ENCODE measurements around the gene MOSPD3. TPM values are rescaled to one million over a fixed set of nuclear protein-coding genes. Genes with fewer than 3 reads are reported as not detected.

MOSPD3 gene
- polyA plus RNA-seq, 3 donors = 12.7 to 15.5 (median 13.3) TPM

GRCh38 chr7:100565133-100565571 is 47.2 kb upstream of the MOSPD3 start:
- H3K4me1 Mint-ChIP-seq = peaks cover 21% of the 10 kb centered on the region
- no peaks in the 10 kb centered on the region for H3K9me3 ChIP-seq (replicated peaks in 1 of 2; ENCODE audit: control insufficient read depth in 1 of 2, insufficient read depth in 1 of 2, low read length in 2 of 2)
- no peak overlapping the region for H3K9ac ChIP-seq (ENCODE audit: insufficient read depth, low read length, poor library complexity, severe bottlenecking)
- peaks cover 10 to 16% of the 10 kb centered on the region in 2 donors for H3K36me3 Mint-ChIP-seq
- H3K27ac Mint-ChIP-seq = no peak overlapping the region
- no peak overlapping the region for H3K4me3 Mint-ChIP-seq
- H3K36me3 ChIP-seq (replicated peaks in 1 of 2; ENCODE audit: control insufficient read depth in 1 of 2, insufficient read depth in 2 of 2, low read length in 2 of 2) = no peaks in the 10 kb centered on the region
- H3K4me1 ChIP-seq (ENCODE audit: control insufficient read depth in 1 of 2, insufficient read depth in 2 of 2, low read length in 2 of 2) = peaks cover 11 to 22% of the 10 kb centered on the region in 2 donors
- H3K27me3 ChIP-seq (ENCODE audit: control insufficient read depth in 2 of 2, insufficient read depth in 2 of 2, low read length in 2 of 2) = peaks cover 0 to 13% of the 10 kb centered on the region in 2 donors
- no peak for DNase-seq
- peaks cover 11 to 19% (median 12%) of the 10 kb centered on the region in 3 donors for H3K27me3 Mint-ChIP-seq (ENCODE audit: low read depth in 3 of 3)
- no peak for TF ChIP-seq CTCF (IDR thresholded peaks at IDR 0.05)
- no peak overlapping the region for H3K4me3 ChIP-seq (replicated peaks in 1 of 3; ENCODE audit: low read depth in 2 of 3, low read length in 3 of 3)
- H3K9me3 Mint-ChIP-seq = peaks cover 0 to 6% (median 0%) of the 10 kb centered on the region in 7 donors
- peaks cover 18% of the 10 kb centered on the region for H4K20me1 ChIP-seq (ENCODE audit: insufficient read depth, low read length)
- no peak overlapping the region for H3K27ac ChIP-seq (ENCODE audit: low read depth in 1 of 2, low read length in 2 of 2)
- H3K4me2 ChIP-seq (replicated peaks; ENCODE audit: extremely low read depth, low read length, poor library complexity, severe bottlenecking) = no peak overlapping the region
- WGBS (ENCODE audit: insufficient coverage) = no CpG with 5 or more reads among the region's 11 CpGs
- no peak overlapping the region for H2AFZ ChIP-seq (ENCODE audit: insufficient read depth, low read depth, low read length, poor library complexity, severe bottlenecking)
- no peaks in the 10 kb centered on the region for H3K79me2 ChIP-seq (ENCODE audit: insufficient read depth, low read length)
- intact Hi-C loops (cut with micrococcal nuclease) = no loop called here

- no peak for DNase-seq
- peaks cover 0 to 14% (median 3%) of the 10 kb centered on the region in 7 donors for H3K9me3 Mint-ChIP-seq
- Histone ChIP-seq H3K4me2 (replicated peaks; ENCODE audit: extremely low read depth, low read length, poor library complexity, severe bottlenecking) (no peak overlapping the region), H3K27me3 (ENCODE audit: control insufficient read depth in 2 of 2, insufficient read depth in 2 of 2, low read length in 2 of 2) (peaks cover 2 to 23% of the 10 kb centered on the region in 2 donors), H3K9me3 (replicated peaks in 1 of 2; ENCODE audit: control insufficient read depth in 1 of 2, insufficient read depth in 1 of 2, low read length in 2 of 2) (no peaks in the 10 kb centered on the region), H4K20me1 (ENCODE audit: insufficient read depth, low read length) (peaks cover 27% of the 10 kb centered on the region), H3K36me3 (replicated peaks in 1 of 2; ENCODE audit: control insufficient read depth in 1 of 2, insufficient read depth in 2 of 2, low read length in 2 of 2) (no peaks in the 10 kb centered on the region), H3K4me3 (replicated peaks in 1 of 3; ENCODE audit: low read depth in 2 of 3, low read length in 3 of 3) (no peak overlapping the region), H2AFZ (ENCODE audit: insufficient read depth, low read depth, low read length, poor library complexity, severe bottlenecking) (no peak overlapping the region), H3K4me1 (ENCODE audit: control insufficient read depth in 1 of 2, insufficient read depth in 2 of 2, low read length in 2 of 2) (peaks cover 21 to 32% of the 10 kb centered on the region in 2 donors), H3K79me2 (ENCODE audit: insufficient read depth, low read length) (no peaks in the 10 kb centered on the region), H3K9ac (ENCODE audit: insufficient read depth, low read length, poor library complexity, severe bottlenecking) (no peak overlapping the region), H3K27ac (ENCODE audit: low read depth in 1 of 2, low read length in 2 of 2) (no peak overlapping the region)
- no peak overlapping the region for H3K4me3 Mint-ChIP-seq
- no peak for TF ChIP-seq CTCF (IDR thresholded peaks at IDR 0.05)
- intact Hi-C loops (cut with micrococcal nuclease) = no loop called here
- peaks cover 28% of the 10 kb centered on the region for H3K4me1 Mint-ChIP-seq
- no peak overlapping the region for H3K27ac Mint-ChIP-seq
- H3K27me3 Mint-ChIP-seq (ENCODE audit: low read depth in 3 of 3) = peaks cover 17 to 29% (median 20%) of the 10 kb centered on the region in 3 donors
- H3K36me3 Mint-ChIP-seq = peaks cover 10 to 16% of the 10 kb centered on the region in 2 donors
- 94% methylated on average over 5 of the region's 6 CpGs for WGBS (ENCODE audit: insufficient coverage)
Observed at GRCh38 chr7:100566018-100566531, 46.3 kb upstream of the MOSPD3 start.

Measured in CD14-positive monocyte (primary cell).